T-cell (primary cell): ENCODE results near the gene NRAP. TPM values are rescaled to one million over a fixed set of nuclear protein-coding genes. Genes with fewer than 3 reads are reported as not detected.

ENCODE experiments used
- ATAC-seq, 4 experiments: fragments of 200-7000 bp in 3 of 4; fragments of 150-1000 bp in 1 of 4; cut with Tn5 transposase; replicated peaks in 1 of 4; 1 replicate in 3 of 4; 2 replicates in 1 of 4; pipeline ENCODE4 v1.10.0; 2021; ENCODE audit warnings: moderate library complexity in 3 of 4, mild to moderate bottlenecking in 2 of 4, moderate number of reproducible peaks in 1 of 4
- CTCF ChIA-PET, 2 donors: fragments of 300-600 bp; sonication (Branson Sonifier 250); formaldehyde crosslinking; loops; one replicate each; lab custom pipeline; 2022; ENCODE audit warnings: antibody characterized with exemption in 2 of 2; lab: Charles Lee
- POLR2A ChIA-PET, 2 donors: fragments of 300-600 bp; sonication (Branson Sonifier 250); formaldehyde crosslinking; loops; one replicate each; lab custom pipeline; 2022; ENCODE audit warnings: antibody characterized with exemption in 2 of 2; lab: Charles Lee
- DNase-seq, 35 experiments: peaks; one replicate each; pipeline versions ENCODE4 v3.0.0 to v3.0.0-alpha.2; 2013 to 2023
- H3K27ac ChIP-seq: one replicate; pipeline ENCODE4 v1.5.1; 2013; ENCODE audit warnings: low read length
- H3K27me3 ChIP-seq, 2 experiments: replicated peaks in 1 of 2; 1 replicate in 1 of 2; 2 replicates in 1 of 2; pipeline versions ENCODE4 v1.6.1 to v1.7.0; 2013; ENCODE audit warnings: low read length in 1 of 2, mixed read lengths in 1 of 2; ENCODE audit not compliant: control insufficient read depth in 2 of 2, insufficient read depth in 2 of 2; ENCODE audit errors: extremely low read depth in 1 of 2
- H3K36me3 ChIP-seq, 2 donors: 1 replicate in 1 of 2; 2 replicates in 1 of 2; pipeline versions ENCODE4 v1.6.1 to v1.7.0; 2013; ENCODE audit warnings: low read length in 1 of 2; ENCODE audit not compliant: control insufficient read depth in 2 of 2, insufficient read depth in 1 of 2; ENCODE audit errors: extremely low read depth in 1 of 2
- H3K4me1 ChIP-seq, 2 experiments: 1 replicate in 1 of 2; 2 replicates in 1 of 2; pipeline versions ENCODE4 v1.6.1 to v1.7.0; 2013; ENCODE audit warnings: low read length in 2 of 2, mixed read lengths in 1 of 2; ENCODE audit not compliant: insufficient read depth in 2 of 2, control insufficient read depth in 1 of 2; ENCODE audit errors: extremely low read depth in 1 of 2
- H3K4me3 ChIP-seq, 2 donors: 1 replicate in 1 of 2; 2 replicates in 1 of 2; pipeline versions ENCODE4 v1.5.1 to v1.7.0; 2013; ENCODE audit warnings: mild to moderate bottlenecking in 2 of 2, low read length in 1 of 2, moderate library complexity in 1 of 2; ENCODE audit not compliant: control insufficient read depth in 1 of 2; ENCODE audit errors: extremely low read depth in 1 of 2
- H3K9me3 ChIP-seq: 2 replicates; pipeline ENCODE4 v1.7.0; 2013
- H3K27ac Mint-ChIP-seq, 2 donors: one replicate each; pipeline ENCODE4 v1.8.0; 2020 to 2021; ENCODE audit warnings: mild to moderate bottlenecking in 2 of 2, mixed read lengths in 2 of 2
- H3K27me3 Mint-ChIP-seq, 2 donors: one replicate each; pipeline ENCODE4 v1.8.0; 2021 to 2022; ENCODE audit warnings: mixed read lengths in 2 of 2
- H3K36me3 Mint-ChIP-seq: one replicate; pipeline ENCODE4 v1.8.0; 2021; ENCODE audit warnings: mixed read lengths
- H3K4me1 Mint-ChIP-seq, 3 donors: one replicate each; pipeline ENCODE4 v1.8.0; 2020 to 2022; ENCODE audit warnings: mixed read lengths in 3 of 3, mild to moderate bottlenecking in 1 of 3
- H3K4me3 Mint-ChIP-seq, 3 donors: one replicate each; pipeline ENCODE4 v1.8.0; 2020 to 2022; ENCODE audit warnings: mild to moderate bottlenecking in 3 of 3, mixed read lengths in 3 of 3, moderate library complexity in 3 of 3
- H3K9me3 Mint-ChIP-seq, 3 donors: one replicate each; pipeline ENCODE4 v1.8.0; 2020 to 2022; ENCODE audit warnings: mixed read lengths in 3 of 3
- WGBS: methylation state at CpG from one replicate; pipeline ENCODE4 v1.1.5; 2013; ENCODE audit warnings: missing lambda C conversion rate; ENCODE audit not compliant: insufficient coverage; 5-methylcytosine and 5-hydroxymethylcytosine counted together
- total RNA-seq, 35 experiments: library from RNA in 6 of 35; stranded (reverse) in 6 of 35; fragments of 120-200 nt in 1 of 35; gene quantifications; one replicate each; pipeline versions ENCODE4 v1.2.1 to v1.2.4 and lab custom pipeline; 2013 to 2026

NRAP gene, protein sequence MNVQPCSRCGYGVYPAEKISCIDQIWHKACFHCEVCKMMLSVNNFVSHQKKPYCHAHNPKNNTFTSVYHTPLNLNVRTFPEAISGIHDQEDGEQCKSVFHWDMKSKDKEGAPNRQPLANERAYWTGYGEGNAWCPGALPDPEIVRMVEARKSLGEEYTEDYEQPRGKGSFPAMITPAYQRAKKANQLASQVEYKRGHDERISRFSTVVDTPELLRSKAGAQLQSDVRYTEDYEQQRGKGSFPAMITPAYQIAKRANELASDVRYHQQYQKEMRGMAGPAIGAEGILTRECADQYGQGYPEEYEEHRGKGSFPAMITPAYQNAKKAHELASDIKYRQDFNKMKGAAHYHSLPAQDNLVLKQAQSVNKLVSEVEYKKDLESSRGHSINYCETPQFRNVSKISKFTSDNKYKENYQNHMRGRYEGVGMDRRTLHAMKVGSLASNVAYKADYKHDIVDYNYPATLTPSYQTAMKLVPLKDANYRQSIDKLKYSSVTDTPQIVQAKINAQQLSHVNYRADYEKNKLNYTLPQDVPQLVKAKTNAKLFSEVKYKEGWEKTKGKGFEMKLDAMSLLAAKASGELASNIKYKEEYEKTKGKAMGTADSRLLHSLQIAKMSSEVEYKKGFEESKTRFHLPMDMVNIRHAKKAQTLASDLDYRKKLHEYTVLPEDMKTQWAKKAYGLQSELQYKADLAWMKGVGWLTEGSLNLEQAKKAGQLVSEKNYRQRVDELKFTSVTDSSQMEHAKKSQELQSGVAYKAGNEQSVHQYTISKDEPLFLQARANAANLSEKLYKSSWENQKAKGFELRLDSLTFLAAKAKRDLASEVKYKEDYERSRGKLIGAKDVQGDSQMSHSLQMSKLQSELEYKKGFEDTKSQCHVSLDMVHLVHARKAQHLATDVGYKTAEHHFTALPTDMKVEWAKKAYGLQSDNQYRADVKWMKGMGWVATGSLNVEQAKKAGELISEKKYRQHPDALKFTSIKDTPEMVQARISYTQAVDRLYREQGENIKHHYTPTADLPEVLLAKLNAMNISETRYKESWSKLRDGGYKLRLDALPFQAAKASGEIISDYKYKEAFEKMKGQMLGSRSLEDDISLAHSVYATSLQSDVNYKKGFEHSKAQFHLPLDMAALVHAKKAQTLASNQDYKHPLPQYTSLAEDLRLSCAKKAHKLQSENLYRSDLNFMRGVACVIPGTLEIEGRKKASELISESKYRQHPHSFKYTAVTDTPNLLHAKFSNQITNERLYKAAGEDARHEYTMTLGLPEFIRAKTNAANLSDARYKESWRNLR (N-terminal part only)
- total RNA-seq (not detected), total RNA-seq (lab: John Stamatoyannopoulos, UW) (0 to 0.12 (median 0) reads per million in 29 experiments)
- total RNA-seq (2013): not detected

DNA sequence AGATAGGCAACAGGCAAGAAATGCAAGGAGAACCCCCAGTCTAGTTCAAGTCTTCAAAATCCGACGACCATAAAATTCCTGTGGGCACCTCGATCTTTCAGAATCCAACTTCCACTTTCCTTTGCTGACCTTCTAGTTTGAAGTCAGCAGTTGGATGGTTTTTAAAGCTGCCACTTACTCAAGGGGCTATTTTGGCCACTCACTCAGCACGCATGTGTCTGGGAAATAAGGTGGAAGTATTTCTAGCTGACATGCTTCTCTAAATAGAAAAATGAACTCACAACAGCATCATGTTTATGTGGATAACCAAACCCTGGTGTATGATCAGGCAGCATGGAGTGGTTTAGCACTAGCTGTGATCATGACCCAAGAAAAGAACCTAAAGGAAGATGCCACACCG, at the start of gene NRAP:
NRAP (minus strand) TSS at position 134 of the 400 bp plus-strand sequence. CDS start 159 bp downstream, outside the sequence.
- Histone ChIP-seq H3K36me3 (no peaks in the 10 kb centered on the region), H3K4me1 (no peaks in the 10 kb centered on the region), H3K27ac (no peak within 1 kb of the TSS), H3K9me3 (no peaks in the 10 kb centered on the region), H3K4me3 (no peak within 1 kb of the TSS), H3K27me3 (no peaks in the 10 kb centered on the region)
- 87% methylated on average over 3 of the region's 5 CpGs for WGBS
- no peaks in the 10 kb centered on the region for H3K36me3 Mint-ChIP-seq
- ATAC-seq (no peak), DNase-seq (no peak)
- ChIA-PET POLR2A (no interaction called here), CTCF (interaction anchor here in 1 of 2 donors (0.7 kb wide), 1 partner anchor 13 kb away, joined by 3 read pairs; no protein-coding TSS in a partner anchor)
- H3K4me3 Mint-ChIP-seq: no peak within 1 kb of the TSS
- H3K27me3 Mint-ChIP-seq: peaks cover 4 to 12% of the 10 kb centered on the region in 2 donors
- no peaks in the 10 kb centered on the region for H3K9me3 Mint-ChIP-seq
- H3K27ac Mint-ChIP-seq: no peak within 1 kb of the TSS
- H3K4me1 Mint-ChIP-seq: no peaks in the 10 kb centered on the region

DNA sequence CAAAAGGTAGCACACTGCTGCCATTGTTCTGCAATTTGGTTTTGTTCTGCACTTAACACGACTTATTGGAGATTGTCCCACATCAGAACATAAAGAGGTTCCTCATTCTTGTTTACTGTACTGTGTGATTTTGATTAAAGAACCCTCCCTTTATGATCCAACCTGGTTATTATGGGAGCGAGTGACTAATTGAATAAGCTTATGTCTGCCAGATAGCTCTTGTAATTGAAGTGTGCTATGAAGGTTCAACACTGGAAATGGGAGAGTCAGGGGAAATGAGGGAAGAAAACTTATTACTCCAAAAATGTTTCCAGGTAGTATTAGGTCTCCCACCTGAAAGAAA, 49.8 kb upstream of the NRAP start:
- ChIA-PET CTCF (no interaction called here), POLR2A (no interaction called here)
- ATAC-seq: no peak
- Histone ChIP-seq H3K4me3 (no peak overlapping the region), H3K27ac (no peak overlapping the region), H3K4me1 (peaks cover 0 to 4% of the 10 kb centered on the region in 2 experiments), H3K27me3 (no peaks in the 10 kb centered on the region), H3K36me3 (peaks cover 4 to 12% of the 10 kb centered on the region in 2 donors), H3K9me3 (no peaks in the 10 kb centered on the region)
- peaks cover 55% of the 10 kb centered on the region for H3K36me3 Mint-ChIP-seq
- H3K27ac Mint-ChIP-seq: no peak overlapping the region
- H3K4me1 Mint-ChIP-seq: peaks cover 13 to 17% (median 17%) of the 10 kb centered on the region in 3 donors
- no peak overlapping the region for H3K4me3 Mint-ChIP-seq
- no peaks in the 10 kb centered on the region for H3K9me3 Mint-ChIP-seq
- no peaks in the 10 kb centered on the region for H3K27me3 Mint-ChIP-seq
- WGBS: no CpG with 5 or more reads among the region's 2 CpGs
- no peak for DNase-seq

DNA sequence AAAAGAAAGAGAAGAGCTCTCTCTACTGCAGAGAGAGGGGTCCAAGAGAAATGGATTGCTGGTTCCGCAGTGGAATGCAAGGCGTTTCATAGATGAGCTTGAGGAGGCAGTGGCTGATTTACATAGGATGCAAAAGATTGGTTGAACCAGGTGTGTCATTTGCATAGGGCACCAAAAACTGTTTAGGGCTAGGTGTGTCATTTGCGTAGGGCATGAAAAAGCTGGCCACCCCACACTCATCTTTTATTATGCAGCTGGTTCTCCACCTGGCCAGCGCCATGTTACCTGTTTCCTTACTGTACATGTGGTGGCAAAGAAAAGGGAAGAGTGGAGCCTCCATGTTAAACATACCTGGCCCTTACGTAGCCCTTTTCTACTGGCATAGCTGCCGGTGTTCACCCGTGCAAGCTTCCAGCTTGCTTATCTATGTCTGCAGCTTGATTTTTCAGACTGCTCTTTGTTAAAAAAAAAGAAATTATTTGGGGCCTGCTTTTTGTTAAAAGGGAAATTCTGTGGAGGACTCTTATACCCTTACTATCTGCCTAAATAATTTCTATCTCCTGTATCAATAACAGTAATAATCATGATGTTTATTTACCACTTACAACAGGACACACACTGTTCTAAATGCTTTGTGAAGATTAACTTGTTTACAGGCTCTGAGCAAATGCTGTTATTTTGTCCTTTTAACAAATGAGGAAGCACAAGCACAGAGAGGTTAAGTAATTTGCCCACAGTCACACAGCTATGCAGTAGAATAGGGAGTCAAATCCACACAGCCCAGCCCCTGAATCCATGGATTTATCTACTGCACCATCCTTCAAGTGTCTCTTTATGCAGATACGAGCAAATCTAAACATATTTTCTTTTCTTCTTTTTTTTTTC, 49.2 kb upstream of the NRAP start:
- ATAC-seq: no peak
- Histone ChIP-seq H3K4me1 (peaks cover 0 to 4% of the 10 kb centered on the region in 2 experiments), H3K36me3 (peaks cover 4 to 12% of the 10 kb centered on the region in 2 donors), H3K4me3 (no peak overlapping the region), H3K27ac (no peak overlapping the region), H3K9me3 (no peaks in the 10 kb centered on the region), H3K27me3 (no peaks in the 10 kb centered on the region)
- Mint-ChIP-seq H3K36me3 (peaks cover 55% of the 10 kb centered on the region), H3K27ac (no peak overlapping the region), H3K27me3 (no peaks in the 10 kb centered on the region), H3K4me1 (peaks cover 19 to 23% (median 23%) of the 10 kb centered on the region in 3 donors), H3K4me3 (no peak overlapping the region), H3K9me3 (no peaks in the 10 kb centered on the region)
- CTCF ChIA-PET: no interaction called here
- no peak for DNase-seq
- 96% methylated on average over 4 of the region's 8 CpGs for WGBS
- POLR2A ChIA-PET: interaction anchor here in 1 of 2 donors (0.6 kb wide), 1 partner anchor 1162 kb away, joined by 10 read pairs; no protein-coding TSS in a partner anchor

DNA sequence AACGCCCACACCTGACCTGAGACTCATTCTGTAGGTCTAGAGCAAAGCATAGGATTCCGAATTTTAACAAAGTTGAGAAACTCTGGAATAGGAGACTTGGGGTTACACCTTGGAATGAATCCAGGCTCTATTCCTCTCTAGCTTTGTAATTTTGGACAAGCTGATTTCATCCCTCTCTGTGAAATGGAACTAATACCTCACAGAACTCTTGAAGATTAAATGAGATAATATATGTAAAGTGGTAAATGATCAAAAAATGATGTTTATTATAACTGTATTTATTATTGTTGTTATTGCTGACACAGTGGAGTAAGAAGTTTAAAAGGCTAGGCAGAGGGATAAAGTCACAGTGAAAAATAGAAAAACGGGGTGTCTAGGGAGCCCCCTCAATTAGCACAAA, 48.2 kb upstream of the NRAP start:
- Mint-ChIP-seq H3K27me3 (no peaks in the 10 kb centered on the region), H3K9me3 (no peaks in the 10 kb centered on the region), H3K36me3 (peaks cover 56% of the 10 kb centered on the region), H3K4me3 (no peak overlapping the region), H3K27ac (no peak overlapping the region), H3K4me1 (peaks cover 27 to 32% (median 31%) of the 10 kb centered on the region in 3 donors)
- WGBS: 100% methylated on average over 2 of the region's 3 CpGs
- CTCF ChIA-PET: no interaction called here
- peaks cover 2 to 4% of the 10 kb centered on the region in 2 experiments for H3K4me1 ChIP-seq
- no peak overlapping the region for H3K27ac ChIP-seq
- no peaks in the 10 kb centered on the region for H3K27me3 ChIP-seq
- POLR2A ChIA-PET: no interaction called here
- no peak overlapping the region for H3K4me3 ChIP-seq
- H3K36me3 ChIP-seq: peaks cover 4 to 13% of the 10 kb centered on the region in 2 donors
- ATAC-seq (no peak), DNase-seq (no peak)
- H3K9me3 ChIP-seq: no peaks in the 10 kb centered on the region

DNA sequence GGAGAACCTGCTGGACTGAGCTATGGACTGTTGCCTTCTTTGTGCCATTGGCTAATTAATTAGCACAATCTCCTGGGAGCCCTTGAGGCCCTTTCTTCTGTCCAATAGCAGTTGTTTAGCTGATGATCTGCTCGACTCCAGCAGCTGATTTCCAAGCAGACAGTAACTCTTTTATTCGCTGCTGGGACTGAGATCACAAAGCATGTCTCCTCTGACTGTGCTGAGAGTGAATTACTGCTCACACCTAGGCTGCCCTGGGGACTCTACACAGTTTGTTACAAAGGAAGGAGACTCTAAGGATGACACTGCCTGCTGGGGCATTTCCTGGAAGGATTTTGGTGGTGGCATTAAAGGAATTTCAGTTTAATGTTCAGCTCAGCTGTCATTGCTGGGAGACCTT, 47.3 kb upstream of the NRAP start:
- Mint-ChIP-seq H3K4me1 (peaks cover 36 to 41% (median 39%) of the 10 kb centered on the region in 3 donors), H3K9me3 (no peaks in the 10 kb centered on the region), H3K4me3 (no peak overlapping the region), H3K27ac (no peak overlapping the region), H3K36me3 (peaks cover 50% of the 10 kb centered on the region), H3K27me3 (no peaks in the 10 kb centered on the region)
- DNase-seq (no peak), ATAC-seq (no peak)
- 100% methylated on average over 2 of the region's 2 CpGs for WGBS
- Histone ChIP-seq H3K4me3 (no peak overlapping the region), H3K4me1 (peaks cover 4 to 5% of the 10 kb centered on the region in 2 experiments), H3K36me3 (peaks cover 4 to 17% of the 10 kb centered on the region in 2 donors), H3K27me3 (no peaks in the 10 kb centered on the region), H3K9me3 (no peaks in the 10 kb centered on the region), H3K27ac (no peak overlapping the region)
- CTCF ChIA-PET: no interaction called here
- POLR2A ChIA-PET: no interaction called here
